ENCODE measurements around the gene TTK. TPM values are rescaled to one million over a fixed set of nuclear protein-coding genes. Genes with fewer than 3 reads are reported as not detected.
"Not testable (repeated sequence)": the region's sequence is repeated elsewhere in the genome, so short reads cannot be mapped to it uniquely, and the experiment has no call there.

The TTK gene
- total RNA-seq, 3 donors from 2014 or later = 1.0 to 9.6 (median 2.4) TPM

- Histone ChIP-seq H3K9me3 (no peaks in the 10 kb centered on the region), H3K4me1 (ENCODE audit: low read depth) (no peaks in the 10 kb centered on the region), H3K4me3 (no peak overlapping the region), H3K36me3 (ENCODE audit: low read depth) (no peaks in the 10 kb centered on the region)
- TF ChIP-seq, protein P1, sequence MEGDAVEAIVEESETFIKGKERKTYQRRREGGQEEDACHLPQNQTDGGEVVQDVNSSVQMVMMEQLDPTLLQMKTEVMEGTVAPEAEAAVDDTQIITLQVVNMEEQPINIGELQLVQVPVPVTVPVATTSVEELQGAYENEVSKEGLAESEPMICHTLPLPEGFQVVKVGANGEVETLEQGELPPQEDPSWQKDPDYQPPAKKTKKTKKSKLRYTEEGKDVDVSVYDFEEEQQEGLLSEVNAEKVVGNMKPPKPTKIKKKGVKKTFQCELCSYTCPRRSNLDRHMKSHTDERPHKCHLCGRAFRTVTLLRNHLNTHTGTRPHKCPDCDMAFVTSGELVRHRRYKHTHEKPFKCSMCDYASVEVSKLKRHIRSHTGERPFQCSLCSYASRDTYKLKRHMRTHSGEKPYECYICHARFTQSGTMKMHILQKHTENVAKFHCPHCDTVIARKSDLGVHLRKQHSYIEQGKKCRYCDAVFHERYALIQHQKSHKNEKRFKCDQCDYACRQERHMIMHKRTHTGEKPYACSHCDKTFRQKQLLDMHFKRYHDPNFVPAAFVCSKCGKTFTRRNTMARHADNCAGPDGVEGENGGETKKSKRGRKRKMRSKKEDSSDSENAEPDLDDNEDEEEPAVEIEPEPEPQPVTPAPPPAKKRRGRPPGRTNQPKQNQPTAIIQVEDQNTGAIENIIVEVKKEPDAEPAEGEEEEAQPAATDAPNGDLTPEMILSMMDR (IDR thresholded peaks at IDR 0.05) = no peak
- DNase-seq = peak in 1 of 3 donors; percentile 3
- intact Hi-C loops (cut with DNase I, micrococcal nuclease) = no loop called here
- peak; percentile 18 for ATAC-seq
Observed at GRCh38 chr6:80029470-80029869, 25.0 kb downstream of the TTK start.

DNA sequence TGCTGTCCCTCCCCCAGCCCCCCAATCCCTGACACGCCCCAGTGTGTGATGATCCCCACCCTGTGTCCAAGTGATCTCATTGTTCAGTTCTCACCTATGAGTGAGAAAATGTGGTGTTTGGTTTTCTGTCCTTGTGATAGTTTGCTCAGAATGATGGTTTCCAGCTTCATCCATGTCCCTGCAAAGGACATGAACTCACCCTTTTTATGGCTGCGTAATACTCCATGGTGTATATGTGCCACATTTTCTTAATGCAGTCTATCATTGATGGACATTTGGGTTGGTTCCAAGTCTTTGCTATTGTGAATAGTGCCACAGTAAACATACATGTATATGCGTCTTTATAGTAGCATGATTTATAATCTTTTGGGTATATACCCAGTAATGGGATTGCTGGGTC, 43.8 kb downstream of the TTK start:
- H3K4me1 ChIP-seq (ENCODE audit: low read depth); DNase-seq; H3K36me3 ChIP-seq (ENCODE audit: low read depth); H3K4me3 ChIP-seq; ATAC-seq; H3K9me3 ChIP-seq; intact Hi-C loops (cut with DNase I, micrococcal nuclease): not testable (repeated sequence)

DNA sequence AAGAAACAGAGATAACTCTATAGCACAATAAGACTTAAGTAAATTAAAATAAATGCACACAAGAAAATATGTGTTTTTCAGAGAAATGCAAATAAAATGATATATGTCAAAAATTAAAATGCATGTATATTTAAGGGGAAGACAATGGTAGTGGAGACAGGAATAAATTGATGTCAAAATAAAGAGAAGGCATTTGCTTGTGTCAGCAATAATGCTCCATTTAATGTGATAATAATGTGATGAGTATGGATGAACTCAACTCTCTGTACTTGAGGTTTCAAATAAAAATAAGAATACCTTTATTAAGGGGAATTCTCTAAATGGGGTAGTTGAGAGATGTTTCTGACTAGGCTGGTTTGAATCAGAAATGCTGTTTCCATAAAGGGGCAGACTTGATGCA, 56.3 kb downstream of the TTK start:
- Histone ChIP-seq H3K4me3 (no peak overlapping the region), H3K4me1 (ENCODE audit: low read depth) (no peaks in the 10 kb centered on the region), H3K9me3 (no peaks in the 10 kb centered on the region), H3K36me3 (ENCODE audit: low read depth) (no peaks in the 10 kb centered on the region)
- DNase-seq (no peak), ATAC-seq (no peak)
- intact Hi-C loops (cut with DNase I, micrococcal nuclease) = no loop called here
- TF ChIP-seq, protein P1 (IDR thresholded peaks at IDR 0.05) = no peak

DNA sequence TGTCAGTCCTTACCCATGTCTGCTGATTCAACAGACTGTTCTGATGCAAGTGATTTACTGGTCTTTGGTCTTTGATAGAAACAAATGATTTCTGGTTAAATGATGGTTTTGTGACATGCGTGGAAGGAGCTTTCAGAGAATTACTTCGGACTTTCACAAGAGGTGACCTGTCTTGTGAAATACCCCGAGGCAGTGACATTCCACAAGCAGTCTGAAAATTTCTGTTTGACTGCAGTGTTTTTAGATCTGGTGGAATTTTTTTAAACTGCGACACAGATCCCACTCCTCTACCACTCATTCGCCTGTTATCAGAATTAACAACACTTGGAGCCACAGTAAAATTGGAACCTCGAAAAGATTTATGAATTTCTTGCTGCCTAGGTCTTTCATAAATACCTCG, 63.7 kb downstream of the TTK start:
- intact Hi-C loops (cut with DNase I, micrococcal nuclease); ATAC-seq; H3K4me1 ChIP-seq (ENCODE audit: low read depth); H3K9me3 ChIP-seq; H3K36me3 ChIP-seq (ENCODE audit: low read depth); DNase-seq; H3K4me3 ChIP-seq: not testable (repeated sequence)

GRCh38 chr6:80070431-80070830, 66.0 kb downstream of the TTK start:
- intact Hi-C loops (cut with DNase I, micrococcal nuclease); DNase-seq; H3K36me3 ChIP-seq (ENCODE audit: low read depth): not testable (repeated sequence)

GRCh38 chr6:80077067-80077466, 72.6 kb downstream of the TTK start:
- H3K4me3 ChIP-seq = no peak overlapping the region
- ATAC-seq (no peak), DNase-seq (no peak)
- TF ChIP-seq, protein P1 (IDR thresholded peaks at IDR 0.05) = no peak
- no peaks in the 10 kb centered on the region for H3K9me3 ChIP-seq
- intact Hi-C loops (cut with DNase I, micrococcal nuclease) = no loop called here
- H3K4me1 ChIP-seq (ENCODE audit: low read depth) = no peaks in the 10 kb centered on the region
- no peaks in the 10 kb centered on the region for H3K36me3 ChIP-seq (ENCODE audit: low read depth)

More at GRCh38 chr6:80070431-80070830, 66.0 kb downstream of the TTK start:
- not testable (repeated sequence) for H3K4me1 ChIP-seq (ENCODE audit: low read depth); ATAC-seq; H3K4me3 ChIP-seq; H3K9me3 ChIP-seq

DNA sequence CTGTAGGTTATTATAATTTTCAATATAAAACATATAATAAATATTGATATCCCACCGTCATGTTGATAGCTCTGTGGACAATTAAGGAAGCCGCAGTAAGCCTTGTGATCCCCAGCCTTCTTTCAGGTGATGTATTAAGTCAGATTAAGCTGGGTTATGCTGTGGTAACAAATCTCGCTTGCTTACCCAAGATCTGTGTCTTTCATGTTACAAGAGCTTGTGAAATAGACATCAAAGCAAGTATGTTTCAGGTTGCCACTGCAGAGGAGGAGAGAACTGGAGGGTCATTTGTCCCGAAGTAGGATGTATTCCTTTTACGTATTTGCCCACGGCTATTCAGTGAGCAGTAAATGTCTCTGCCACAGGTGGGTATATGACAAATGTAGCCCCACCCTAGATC, 84.2 kb downstream of the TTK start:
- Histone ChIP-seq H3K9me3 (no peaks in the 10 kb centered on the region), H3K36me3 (ENCODE audit: low read depth) (no peaks in the 10 kb centered on the region), H3K4me1 (ENCODE audit: low read depth) (no peaks in the 10 kb centered on the region), H3K4me3 (no peak overlapping the region)
- ATAC-seq (no peak), DNase-seq (no peak)
- TF ChIP-seq, protein P1 (IDR thresholded peaks at IDR 0.05) = no peak
- intact Hi-C loops (cut with DNase I, micrococcal nuclease) = no loop called here

All from mucosa of descending colon (tissue), 3 donors.